ENCODE measurements around the gene CCDC122.

DNA sequence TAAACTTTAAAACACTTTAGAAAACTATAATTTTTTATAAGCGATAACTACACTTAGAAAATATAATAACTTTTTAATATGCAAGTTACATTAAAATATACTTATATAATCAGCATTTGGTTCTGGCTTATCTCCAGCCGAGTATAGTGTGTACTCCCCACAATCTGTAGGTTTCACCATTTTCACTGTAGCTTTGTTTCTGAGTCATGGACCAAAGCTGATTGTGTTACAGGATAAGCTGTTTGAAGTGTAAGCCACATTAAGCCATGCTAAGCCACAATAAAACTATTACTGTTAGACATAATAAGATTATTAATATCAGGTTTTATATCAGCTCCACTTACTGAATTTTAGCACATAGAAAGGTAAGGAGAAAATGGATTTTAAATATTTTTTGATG lies 43.8 kb downstream of the CCDC122 start:
- TF ChIP-seq, protein P1, sequence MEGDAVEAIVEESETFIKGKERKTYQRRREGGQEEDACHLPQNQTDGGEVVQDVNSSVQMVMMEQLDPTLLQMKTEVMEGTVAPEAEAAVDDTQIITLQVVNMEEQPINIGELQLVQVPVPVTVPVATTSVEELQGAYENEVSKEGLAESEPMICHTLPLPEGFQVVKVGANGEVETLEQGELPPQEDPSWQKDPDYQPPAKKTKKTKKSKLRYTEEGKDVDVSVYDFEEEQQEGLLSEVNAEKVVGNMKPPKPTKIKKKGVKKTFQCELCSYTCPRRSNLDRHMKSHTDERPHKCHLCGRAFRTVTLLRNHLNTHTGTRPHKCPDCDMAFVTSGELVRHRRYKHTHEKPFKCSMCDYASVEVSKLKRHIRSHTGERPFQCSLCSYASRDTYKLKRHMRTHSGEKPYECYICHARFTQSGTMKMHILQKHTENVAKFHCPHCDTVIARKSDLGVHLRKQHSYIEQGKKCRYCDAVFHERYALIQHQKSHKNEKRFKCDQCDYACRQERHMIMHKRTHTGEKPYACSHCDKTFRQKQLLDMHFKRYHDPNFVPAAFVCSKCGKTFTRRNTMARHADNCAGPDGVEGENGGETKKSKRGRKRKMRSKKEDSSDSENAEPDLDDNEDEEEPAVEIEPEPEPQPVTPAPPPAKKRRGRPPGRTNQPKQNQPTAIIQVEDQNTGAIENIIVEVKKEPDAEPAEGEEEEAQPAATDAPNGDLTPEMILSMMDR (IDR thresholded peaks at IDR 0.05), result no peak
- TF ChIP-seq POLR2AphosphoS5 (IDR thresholded peaks at IDR 0.05) (no peak), POLR2A (IDR thresholded peaks at IDR 0.05) (no peak)
